ENCODE measurements around the gene CACNA2D1. TPM values are rescaled to one million over a fixed set of nuclear protein-coding genes. Genes with fewer than 3 reads are reported as not detected.

CACNA2D1 gene
- total RNA-seq, 2 experiments from 2014 or later, result not detected

DNA sequence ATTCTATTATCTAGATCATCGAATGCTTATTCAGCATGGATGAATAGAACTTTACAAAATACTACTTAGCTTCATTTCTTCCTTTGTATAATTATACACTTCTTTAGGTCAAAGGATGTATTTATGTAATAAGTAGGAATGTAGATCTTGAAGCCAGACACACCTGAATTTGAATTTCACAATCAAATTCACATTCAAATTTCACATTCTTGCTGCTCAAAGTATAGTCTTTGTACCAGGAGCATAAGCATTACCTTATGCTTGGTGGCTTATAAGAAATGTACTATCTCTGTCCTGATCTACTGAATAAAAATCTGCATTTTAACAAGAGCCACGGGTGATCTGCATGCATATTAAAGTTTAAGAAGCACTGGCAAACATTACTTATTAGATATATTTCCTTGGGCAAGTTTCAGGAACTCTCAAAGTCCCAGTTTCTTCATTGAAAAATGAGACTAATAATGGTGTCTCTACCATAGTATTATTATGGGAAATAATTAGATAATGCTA lies 112.8 kb downstream of the CACNA2D1 start:
- no peaks in the 10 kb centered on the region for H3K27me3 Mint-ChIP-seq
- TF ChIP-seq, protein P1, sequence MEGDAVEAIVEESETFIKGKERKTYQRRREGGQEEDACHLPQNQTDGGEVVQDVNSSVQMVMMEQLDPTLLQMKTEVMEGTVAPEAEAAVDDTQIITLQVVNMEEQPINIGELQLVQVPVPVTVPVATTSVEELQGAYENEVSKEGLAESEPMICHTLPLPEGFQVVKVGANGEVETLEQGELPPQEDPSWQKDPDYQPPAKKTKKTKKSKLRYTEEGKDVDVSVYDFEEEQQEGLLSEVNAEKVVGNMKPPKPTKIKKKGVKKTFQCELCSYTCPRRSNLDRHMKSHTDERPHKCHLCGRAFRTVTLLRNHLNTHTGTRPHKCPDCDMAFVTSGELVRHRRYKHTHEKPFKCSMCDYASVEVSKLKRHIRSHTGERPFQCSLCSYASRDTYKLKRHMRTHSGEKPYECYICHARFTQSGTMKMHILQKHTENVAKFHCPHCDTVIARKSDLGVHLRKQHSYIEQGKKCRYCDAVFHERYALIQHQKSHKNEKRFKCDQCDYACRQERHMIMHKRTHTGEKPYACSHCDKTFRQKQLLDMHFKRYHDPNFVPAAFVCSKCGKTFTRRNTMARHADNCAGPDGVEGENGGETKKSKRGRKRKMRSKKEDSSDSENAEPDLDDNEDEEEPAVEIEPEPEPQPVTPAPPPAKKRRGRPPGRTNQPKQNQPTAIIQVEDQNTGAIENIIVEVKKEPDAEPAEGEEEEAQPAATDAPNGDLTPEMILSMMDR (IDR thresholded peaks at IDR 0.05), result no peak
- intact Hi-C loops (cut with micrococcal nuclease), result no loop called here
- H3K9me3 Mint-ChIP-seq, result peaks cover 1% of the 10 kb centered on the region
- ChIA-PET CTCF (no interaction called here), POLR2A (no interaction called here)
- no peak overlapping the region for H3K4me3 Mint-ChIP-seq
- H3K4me1 Mint-ChIP-seq (ENCODE audit: low read depth), result no peaks in the 10 kb centered on the region
- H3K36me3 Mint-ChIP-seq (ENCODE audit: low read depth), result no peaks in the 10 kb centered on the region
- H3K27ac Mint-ChIP-seq, result no peak overlapping the region
- no peak for DNase-seq
- ATAC-seq, result no peak

DNA sequence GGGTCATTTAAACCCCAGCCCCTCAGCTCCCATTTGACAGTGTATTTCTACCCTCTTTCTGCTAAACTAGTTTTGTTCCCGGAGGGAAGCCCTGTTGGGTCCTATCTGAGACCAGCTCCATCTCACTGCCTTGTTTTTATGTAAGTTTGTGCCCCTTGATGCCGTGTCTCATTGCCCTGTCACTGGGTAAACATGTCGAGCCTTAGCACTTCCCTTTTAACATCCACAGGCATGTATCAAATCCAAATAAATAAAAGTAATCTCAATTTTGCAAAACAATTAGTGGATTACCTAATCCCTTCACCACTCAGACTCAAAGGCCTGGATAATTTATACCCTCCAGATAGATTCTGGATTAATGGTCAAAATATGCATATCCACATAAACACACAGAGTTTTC lies 115.7 kb downstream of the CACNA2D1 start:
- ATAC-seq, result no peak
- intact Hi-C loops (cut with micrococcal nuclease), result no loop called here
- POLR2A ChIA-PET, result no interaction called here
- H3K27me3 Mint-ChIP-seq, result no peaks in the 10 kb centered on the region
- no peaks in the 10 kb centered on the region for H3K4me1 Mint-ChIP-seq (ENCODE audit: low read depth)
- peaks cover 1% of the 10 kb centered on the region for H3K9me3 Mint-ChIP-seq
- TF ChIP-seq, protein P1 (IDR thresholded peaks at IDR 0.05), result no peak
- no peak for DNase-seq
- H3K4me3 Mint-ChIP-seq, result no peak overlapping the region
- CTCF ChIA-PET, result no interaction called here
- no peaks in the 10 kb centered on the region for H3K36me3 Mint-ChIP-seq (ENCODE audit: low read depth)
- H3K27ac Mint-ChIP-seq, result no peak overlapping the region

DNA sequence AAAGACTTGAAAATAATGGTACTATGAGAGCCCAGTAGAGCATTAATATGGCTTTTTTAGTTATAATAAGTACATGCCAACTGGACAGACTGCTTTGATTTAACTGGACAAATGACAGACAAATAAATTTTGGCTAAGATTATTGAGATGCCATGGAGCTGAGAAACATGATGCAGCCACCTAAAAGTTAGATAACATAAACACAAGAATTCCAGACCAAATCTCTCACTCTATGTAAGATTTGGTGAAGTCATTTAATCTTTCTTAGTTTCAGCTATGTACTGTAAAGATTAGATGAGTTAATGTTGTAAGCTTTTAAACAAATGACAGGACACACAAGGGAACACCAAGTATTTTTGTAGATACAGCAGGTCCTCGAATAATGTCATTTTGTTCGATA lies 118.2 kb downstream of the CACNA2D1 start:
- ATAC-seq (no peak), DNase-seq (no peak)
- Mint-ChIP-seq H3K27ac (no peak overlapping the region), H3K4me1 (ENCODE audit: low read depth) (no peaks in the 10 kb centered on the region), H3K9me3 (peaks cover 4% of the 10 kb centered on the region), H3K4me3 (no peak overlapping the region), H3K27me3 (no peaks in the 10 kb centered on the region), H3K36me3 (ENCODE audit: low read depth) (no peaks in the 10 kb centered on the region)
- TF ChIP-seq, protein P1 (IDR thresholded peaks at IDR 0.05), result no peak
- ChIA-PET CTCF (interaction anchor here (1.2 kb wide), 1 partner anchor 11 kb away, joined by 3 read pairs; no protein-coding TSS in a partner anchor), POLR2A (no interaction called here)
- intact Hi-C loops (cut with micrococcal nuclease), result no loop called here

DNA sequence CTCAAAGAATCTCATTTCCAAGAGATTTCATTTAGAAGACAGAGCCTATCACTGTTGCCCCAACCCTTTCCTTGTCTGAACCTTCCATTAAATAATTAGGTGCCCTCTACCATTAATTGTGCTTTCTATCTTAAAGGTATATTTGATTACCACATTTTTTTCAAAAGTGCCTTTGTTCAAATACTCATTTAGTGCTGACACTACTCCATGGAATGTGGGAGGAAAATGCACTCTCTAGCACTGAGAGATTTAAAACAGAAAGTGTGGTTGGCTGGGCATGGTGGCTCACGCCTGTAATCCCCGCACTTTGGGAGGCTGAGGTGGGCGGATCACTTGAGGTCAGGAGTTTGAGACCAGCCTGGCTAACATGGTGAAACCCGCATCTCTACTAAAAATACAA lies 119.8 kb downstream of the CACNA2D1 start:
- Mint-ChIP-seq H3K4me1 (ENCODE audit: low read depth) (no peaks in the 10 kb centered on the region), H3K27me3 (no peaks in the 10 kb centered on the region), H3K36me3 (ENCODE audit: low read depth) (no peaks in the 10 kb centered on the region), H3K9me3 (peaks cover 4% of the 10 kb centered on the region), H3K27ac (no peak overlapping the region), H3K4me3 (no peak overlapping the region)
- ATAC-seq (no peak), DNase-seq (no peak)
- ChIA-PET CTCF (no interaction called here), POLR2A (no interaction called here)
- intact Hi-C loops (cut with micrococcal nuclease), result no loop called here
- TF ChIP-seq, protein P1 (IDR thresholded peaks at IDR 0.05), result no peak

DNA sequence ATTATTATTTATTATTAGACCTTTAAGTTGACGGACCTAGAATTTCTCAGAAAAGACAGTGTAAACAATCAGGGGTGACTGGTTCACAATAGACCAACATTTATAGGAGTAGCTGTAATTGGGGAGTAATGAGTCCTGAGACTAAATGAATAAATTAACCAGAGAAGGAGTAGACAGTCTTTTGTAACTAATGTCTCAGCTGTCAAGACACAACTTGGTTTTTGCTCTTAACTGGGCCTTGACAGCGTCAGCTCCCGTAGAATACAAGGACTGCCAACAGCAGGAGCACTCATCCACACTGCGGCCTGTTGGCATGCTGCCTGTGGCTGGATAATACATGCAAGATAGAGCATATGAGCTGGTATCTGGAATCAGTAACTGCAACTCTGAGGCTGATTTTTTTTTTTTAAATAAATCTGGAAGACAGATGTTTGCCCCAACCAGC lies 123.9 kb downstream of the CACNA2D1 start:
- no peaks in the 10 kb centered on the region for H3K36me3 Mint-ChIP-seq (ENCODE audit: low read depth)
- ChIA-PET CTCF (no interaction called here), POLR2A (no interaction called here)
- intact Hi-C loops (cut with micrococcal nuclease), result no loop called here
- H3K4me1 Mint-ChIP-seq (ENCODE audit: low read depth), result no peaks in the 10 kb centered on the region
- no peaks in the 10 kb centered on the region for H3K27me3 Mint-ChIP-seq
- H3K9me3 Mint-ChIP-seq, result peaks cover 4% of the 10 kb centered on the region
- DNase-seq (no peak), ATAC-seq (no peak)
- no peak overlapping the region for H3K4me3 Mint-ChIP-seq
- TF ChIP-seq, protein P1 (IDR thresholded peaks at IDR 0.05), result no peak
- H3K27ac Mint-ChIP-seq, result no peak overlapping the region
